WERI-Rb-1 (cell line): ENCODE results near the gene PCSK4.

ENCODE experiments used
- DNase-seq: peaks from one replicate; pipeline ENCODE4 v3.0.0-alpha.2; 2020
- H3K27ac ChIP-seq: fragments of 250-450 bp; sonication (Bioruptor Pico); 2 replicates; pipeline ENCODE4 v1.5.1; 2020; ENCODE audit warnings: mild to moderate bottlenecking, moderate library complexity
- H3K27me3 ChIP-seq: fragments of 250-450 bp; sonication (Bioruptor Pico); 2 replicates; pipeline ENCODE4 v1.5.1; 2021; ENCODE audit warnings: mild to moderate bottlenecking, low read depth, moderate library complexity; ENCODE audit not compliant: insufficient read depth, severe bottlenecking
- H3K36me3 ChIP-seq: fragments of 250-450 bp; sonication (Bioruptor Pico); 2 replicates; pipeline ENCODE4 v1.5.1; 2020; ENCODE audit warnings: mild to moderate bottlenecking, moderate library complexity
- H3K4me3 ChIP-seq: 2 replicates; pipeline ENCODE4 v1.5.1; 2011; ENCODE audit warnings: low read depth, mild to moderate bottlenecking, control low read depth, low read length
- H3K9me3 ChIP-seq: fragments of 250-450 bp; sonication (Bioruptor Pico); 2 replicates; pipeline ENCODE4 v1.5.1; 2021; ENCODE audit warnings: mild to moderate bottlenecking, moderate library complexity; ENCODE audit not compliant: severe bottlenecking
- CTCF ChIP-seq: IDR thresholded peaks from 2 replicates; pipeline ENCODE4 v1.5.1; 2011; ENCODE audit warnings: low read depth, mild to moderate bottlenecking, control low read depth, inconsistent platforms, low read length

PCSK4 gene

DNA sequence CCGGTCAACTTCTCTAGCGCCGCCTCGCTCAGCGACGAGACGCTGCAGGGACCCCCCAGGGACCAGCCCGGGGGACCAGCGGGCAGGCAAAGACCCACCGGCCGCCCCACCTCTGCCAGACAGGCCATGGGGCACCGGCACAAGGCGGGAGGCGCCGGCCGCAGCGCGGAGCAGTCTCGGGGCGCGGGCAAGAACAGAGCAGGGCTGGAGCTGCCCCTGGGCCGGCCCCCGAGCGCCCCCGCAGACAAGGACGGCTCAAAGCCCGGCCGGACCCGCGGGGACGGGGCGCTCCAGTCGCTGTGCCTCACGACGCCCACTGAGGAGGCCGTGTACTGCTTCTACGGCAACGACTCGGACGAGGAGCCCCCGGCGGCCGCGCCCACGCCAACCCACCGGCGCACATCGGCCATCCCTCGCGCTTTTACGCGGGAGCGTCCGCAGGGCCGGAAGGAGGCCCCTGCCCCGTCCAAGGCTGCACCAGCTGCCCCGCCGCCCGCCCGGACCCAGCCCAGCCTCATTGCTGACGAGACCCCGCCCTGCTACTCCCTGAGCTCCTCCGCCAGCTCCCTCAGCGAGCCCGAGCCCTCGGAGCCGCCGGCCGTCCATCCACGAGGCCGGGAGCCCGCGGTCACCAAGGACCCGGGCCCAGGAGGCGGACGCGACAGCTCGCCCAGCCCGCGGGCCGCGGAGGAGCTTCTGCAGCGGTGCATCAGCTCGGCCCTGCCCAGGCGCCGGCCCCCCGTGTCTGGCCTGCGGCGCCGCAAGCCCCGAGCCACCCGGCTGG lies 22.5 kb downstream of the PCSK4 start:
- Histone ChIP-seq H3K36me3 (peaks cover 20% of the 10 kb centered on the region), H3K27ac (no peak overlapping the region), H3K27me3 (no peaks in the 10 kb centered on the region), H3K9me3 (no peaks in the 10 kb centered on the region), H3K4me3 (no peak overlapping the region)
- DNase-seq = no peak
- TF ChIP-seq CTCF = no peak

DNA sequence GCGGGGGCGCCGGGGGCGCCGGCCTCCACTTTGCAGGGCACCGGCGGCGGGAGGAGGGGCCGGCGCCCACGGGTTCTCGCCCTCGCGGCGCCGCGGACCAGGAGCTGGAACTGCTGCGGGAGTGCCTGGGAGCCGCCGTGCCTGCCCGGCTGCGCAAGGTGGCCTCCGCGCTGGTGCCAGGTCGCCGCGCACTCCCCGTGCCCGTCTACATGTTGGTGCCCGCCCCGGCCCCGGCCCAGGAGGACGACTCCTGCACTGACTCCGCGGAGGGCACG lies 23.0 kb downstream of the PCSK4 start:
- no peak overlapping the region for H3K4me3 ChIP-seq
- no peaks in the 10 kb centered on the region for H3K27me3 ChIP-seq
- no peak overlapping the region for H3K27ac ChIP-seq
- H3K9me3 ChIP-seq = no peaks in the 10 kb centered on the region
- no peak for TF ChIP-seq CTCF
- peaks cover 20% of the 10 kb centered on the region for H3K36me3 ChIP-seq
- no peak for DNase-seq

DNA sequence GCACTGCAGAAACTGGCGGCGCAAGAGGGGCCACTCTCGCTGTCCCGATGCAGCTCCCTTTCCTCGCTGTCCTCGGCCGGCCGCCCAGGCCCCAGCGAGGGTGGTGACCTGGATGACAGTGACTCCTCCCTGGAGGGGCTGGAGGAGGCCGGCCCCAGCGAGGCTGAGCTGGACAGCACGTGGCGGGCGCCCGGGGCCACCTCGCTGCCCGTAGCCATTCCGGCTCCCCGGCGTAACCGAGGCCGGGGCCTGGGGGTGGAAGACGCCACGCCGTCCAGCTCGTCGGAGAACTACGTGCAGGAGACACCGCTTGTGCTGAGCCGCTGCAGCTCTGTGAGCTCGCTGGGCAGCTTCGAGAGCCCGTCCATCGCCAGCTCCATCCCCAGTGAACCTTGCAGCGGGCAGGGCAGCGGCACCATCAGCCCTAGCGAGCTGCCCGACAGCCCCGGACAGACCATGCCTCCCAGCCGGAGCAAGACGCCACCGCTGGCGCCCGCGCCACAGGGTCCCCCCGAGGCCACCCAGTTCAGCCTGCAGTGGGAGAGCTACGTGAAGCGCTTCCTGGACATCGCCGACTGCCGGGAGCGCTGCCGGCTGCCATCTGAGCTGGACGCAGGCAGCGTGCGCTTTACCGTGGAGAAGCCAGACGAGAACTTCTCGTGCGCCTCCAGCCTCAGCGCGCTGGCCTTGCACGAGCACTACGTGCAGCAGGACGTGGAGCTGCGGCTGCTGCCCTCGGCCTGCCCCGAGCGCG lies 23.5 kb downstream of the PCSK4 start:
- H3K9me3 ChIP-seq = no peaks in the 10 kb centered on the region
- H3K27me3 ChIP-seq = no peaks in the 10 kb centered on the region
- no peak overlapping the region for H3K27ac ChIP-seq
- peaks cover 20% of the 10 kb centered on the region for H3K36me3 ChIP-seq
- TF ChIP-seq CTCF = no peak
- DNase-seq = no peak
- no peak overlapping the region for H3K4me3 ChIP-seq

DNA sequence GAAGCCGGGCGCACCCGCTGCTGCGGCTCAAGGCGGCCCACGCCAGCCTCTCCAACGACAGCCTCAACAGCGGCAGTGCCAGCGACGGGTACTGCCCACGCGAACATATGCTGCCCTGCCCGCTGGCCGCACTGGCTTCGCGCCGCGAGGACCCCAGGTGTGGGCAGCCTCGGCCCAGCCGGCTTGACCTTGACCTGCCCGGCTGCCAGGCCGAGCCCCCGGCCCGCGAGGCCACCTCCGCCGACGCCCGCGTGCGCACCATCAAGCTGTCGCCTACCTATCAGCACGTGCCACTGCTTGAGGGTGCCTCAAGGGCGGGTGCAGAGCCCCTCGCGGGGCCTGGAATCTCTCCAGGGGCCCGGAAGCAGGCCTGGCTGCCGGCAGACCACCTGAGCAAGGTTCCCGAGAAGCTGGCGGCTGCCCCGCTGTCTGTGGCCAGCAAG lies 24.1 kb downstream of the PCSK4 start:
- no peak overlapping the region for H3K27ac ChIP-seq
- H3K36me3 ChIP-seq = peaks cover 24% of the 10 kb centered on the region
- H3K27me3 ChIP-seq = no peaks in the 10 kb centered on the region
- TF ChIP-seq CTCF = no peak
- no peaks in the 10 kb centered on the region for H3K9me3 ChIP-seq
- DNase-seq = no peak
- no peak overlapping the region for H3K4me3 ChIP-seq

DNA sequence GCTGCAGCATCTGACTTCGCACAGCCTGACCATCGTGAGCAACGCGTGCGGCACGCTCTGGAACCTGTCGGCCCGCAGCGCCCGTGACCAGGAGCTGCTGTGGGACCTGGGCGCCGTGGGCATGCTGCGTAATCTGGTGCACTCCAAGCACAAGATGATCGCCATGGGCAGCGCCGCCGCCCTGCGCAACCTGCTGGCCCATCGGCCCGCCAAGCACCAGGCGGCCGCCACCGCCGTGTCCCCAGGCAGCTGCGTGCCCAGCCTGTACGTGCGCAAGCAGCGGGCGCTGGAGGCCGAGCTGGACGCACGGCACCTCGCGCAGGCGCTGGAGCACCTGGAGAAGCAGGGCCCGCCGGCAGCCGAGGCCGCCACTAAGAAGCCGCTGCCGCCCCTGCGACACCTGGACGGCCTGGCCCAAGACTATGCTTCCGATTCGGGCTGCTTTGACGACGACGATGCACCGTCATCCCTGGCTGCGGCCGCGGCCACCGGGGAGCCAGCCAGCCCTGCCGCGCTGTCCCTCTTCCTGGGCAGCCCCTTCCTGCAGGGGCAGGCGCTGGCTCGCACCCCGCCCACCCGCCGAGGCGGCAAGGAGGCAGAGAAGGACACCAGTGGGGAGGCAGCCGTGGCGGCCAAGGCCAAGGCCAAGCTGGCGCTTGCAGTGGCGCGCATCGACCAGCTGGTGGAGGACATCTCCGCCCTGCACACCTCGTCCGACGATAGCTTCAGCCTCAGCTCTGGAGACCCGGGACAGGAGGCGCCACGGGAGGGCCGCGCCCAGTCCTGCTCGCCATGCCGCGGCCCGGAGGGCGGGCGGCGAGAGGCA lies 24.7 kb downstream of the PCSK4 start:
- DNase-seq = no peak
- Histone ChIP-seq H3K36me3 (peaks cover 29% of the 10 kb centered on the region), H3K27ac (no peak overlapping the region), H3K27me3 (no peaks in the 10 kb centered on the region), H3K4me3 (no peak overlapping the region), H3K9me3 (no peaks in the 10 kb centered on the region)
- TF ChIP-seq CTCF = peak; percentile 60
